NCI-H2081 (cell line): Measurements from ENCODE around the gene HMGN2.

ENCODE experiments used
- DNase-seq, 2 experiments: peaks; one replicate each; lab custom pipeline; 2025; lab: John Stamatoyannopoulos, UW

HMGN2 gene

GRCh38 chr1:26472320-26472900 lies at the start of gene HMGN2:
TSS of gene HMGN2 (plus strand) at chr1:26472440. CDS start at chr1:26472613, 173 bp downstream.
- DNase-seq: peak; percentile 90 to 92

- no peak for DNase-seq
These were observed 42.5 kb upstream of the HMGN2 start for GRCh38 chr1:26429721-26430120.

- peak; percentile 93 to 95 for DNase-seq
These were observed 40.1 kb upstream of the HMGN2 start, which contains the start of gene DHDDS for GRCh38 chr1:26431979-26432695. TSS of gene DHDDS (plus strand) at chr1:26432321. CDS start at chr1:26432946, 625 bp downstream.

- DNase-seq: no peak
These were observed 39.4 kb upstream of the HMGN2 start for GRCh38 chr1:26432793-26433192.

GRCh38 chr1:26434161-26434752 lies 38.0 kb upstream of the HMGN2 start:
- no peak for DNase-seq

GRCh38 chr1:26438041-26438440 lies 34.2 kb upstream of the HMGN2 start:
- no peak for DNase-seq

GRCh38 chr1:26440259-26440658 lies 32.0 kb upstream of the HMGN2 start:
- DNase-seq: no peak

- DNase-seq: no peak
These were observed 22.4 kb upstream of the HMGN2 start for GRCh38 chr1:26449868-26450267.

GRCh38 chr1:26450908-26451307 lies 21.3 kb upstream of the HMGN2 start:
- DNase-seq: no peak

GRCh38 chr1:26452459-26453183 lies 19.6 kb upstream of the HMGN2 start:
- DNase-seq: no peak

GRCh38 chr1:26459148-26459547 lies 13.1 kb upstream of the HMGN2 start:
- no peak for DNase-seq

- peak in 1 of 2 experiments; percentile 28 for DNase-seq
These were observed 12.6 kb upstream of the HMGN2 start for GRCh38 chr1:26459573-26460031.

- DNase-seq: peak; percentile 59 to 75
These were observed 3.3 kb upstream of the HMGN2 start for GRCh38 chr1:26468911-26469310.

- DNase-seq: peak; percentile 88 to 96
These were observed 2.7 kb upstream of the HMGN2 start for GRCh38 chr1:26469558-26469957.

GRCh38 chr1:26470878-26471497 lies 1.3 kb upstream of the HMGN2 start:
- peak; percentile 28 to 51 for DNase-seq

GRCh38 chr1:26471498-26472319 lies 531 bp upstream of the HMGN2 start:
- DNase-seq: peak; percentile 61 to 74

GRCh38 chr1:26472901-26473845 lies 933 bp downstream of the HMGN2 start:
- DNase-seq: peak; percentile 89 to 96

GRCh38 chr1:26474818-26475217 lies 2.6 kb downstream of the HMGN2 start:
- DNase-seq: no peak

- DNase-seq: no peak
These were observed 3.7 kb downstream of the HMGN2 start for GRCh38 chr1:26475989-26476388.

- DNase-seq: no peak
These were observed 4.7 kb downstream of the HMGN2 start for GRCh38 chr1:26476958-26477357.
